PC-3 (cell line): ENCODE data around the gene MIS18BP1. TPM values are rescaled to one million over a fixed set of nuclear protein-coding genes. Genes with fewer than 3 reads are reported as not detected.

Source experiments
- ATAC-seq: fragments of 200-7000 bp; cut with Tn5 transposase; 2 replicates; pipeline ENCODE4 v1.9.1; 2020; ENCODE audit warnings: mild to moderate bottlenecking, moderate library complexity
- BruUV-seq: library from RNA; stranded (reverse); fragments of 400-500 nt; replicated peaks from 2 replicates; lab custom pipeline; 2021; lab: Mats Ljungman, UMichigan
- CTCF ChIA-PET: fragments of 300-600 bp; sonication (Branson Sonifier 250); formaldehyde crosslinking; loops from one replicate; lab custom pipeline; 2022; ENCODE audit warnings: antibody characterized with exemption; lab: Charles Lee
- POLR2A ChIA-PET: fragments of 300-600 bp; sonication (Branson Sonifier 250); formaldehyde crosslinking; loops from one replicate; lab custom pipeline; 2022; ENCODE audit warnings: antibody characterized with exemption; ENCODE audit not compliant: unreplicated experiment; lab: Charles Lee
- DNase-seq: peaks from one replicate; pipeline ENCODE4 v3.0.0-alpha.2; 2015
- H2AFZ ChIP-seq: fragments of 300-600 bp; sonication (generic); 2 replicates; pipeline ENCODE4 v1.6.0; 2016; ENCODE audit warnings: antibody characterized with exemption, low read length
- H3F3A ChIP-seq: fragments of 300-600 bp; sonication (generic); one replicate; pipeline ENCODE4 v1.6.0; 2017; ENCODE audit warnings: antibody characterized with exemption, low read length, control low read depth, mild to moderate bottlenecking; ENCODE audit not compliant: unreplicated experiment
- H3K27ac ChIP-seq: fragments of 300-600 bp; sonication (generic); 2 replicates; pipeline ENCODE4 v1.5.1; 2016; ENCODE audit warnings: mild to moderate bottlenecking, low read length
- H3K27me3 ChIP-seq: fragments of 300-600 bp; sonication (generic); 2 replicates; pipeline ENCODE4 v1.6.1; 2016; ENCODE audit warnings: low read length, mixed read lengths
- H3K36me3 ChIP-seq: fragments of 300-600 bp; sonication (generic); 2 replicates; pipeline ENCODE4 v1.6.1; 2016; ENCODE audit warnings: low read depth, mixed run types, low read length, mixed read lengths
- H3K4me1 ChIP-seq: fragments of 300-600 bp; sonication (generic); 2 replicates; pipeline ENCODE4 v1.5.1; 2016; ENCODE audit warnings: low read length; ENCODE audit not compliant: insufficient read depth
- H3K4me2 ChIP-seq: fragments of 300-600 bp; sonication (generic); 2 replicates; pipeline ENCODE4 v1.6.0; 2016; ENCODE audit warnings: low read length
- H3K4me3 ChIP-seq: fragments of 300-600 bp; sonication (generic); 2 replicates; pipeline ENCODE4 v1.5.1; 2016; ENCODE audit warnings: mild to moderate bottlenecking, low read length, mixed read lengths
- H3K79me2 ChIP-seq: fragments of 300-600 bp; sonication (generic); 2 replicates; pipeline ENCODE4 v1.6.1; 2017; ENCODE audit warnings: low read length, mixed read lengths
- H3K9ac ChIP-seq: fragments of 300-600 bp; sonication (generic); 2 replicates; pipeline ENCODE4 v1.6.0; 2016; ENCODE audit warnings: mild to moderate bottlenecking, low read length
- H3K9me2 ChIP-seq: fragments of 300-600 bp; sonication (generic); replicated peaks from 2 replicates; pipeline ENCODE4 v1.6.1; 2016; ENCODE audit warnings: mixed run types, low read length, mixed read lengths
- H3K9me3 ChIP-seq: fragments of 300-600 bp; sonication (generic); 2 replicates; pipeline ENCODE4 v1.6.1; 2016; ENCODE audit warnings: low read length, mixed read lengths
- H4K20me1 ChIP-seq: fragments of 300-600 bp; sonication (generic); 2 replicates; pipeline ENCODE4 v1.6.1; 2016; ENCODE audit warnings: low read length, mixed read lengths
- EZH2 ChIP-seq: fragments of 300-600 bp; sonication (generic); IDR thresholded peaks from one replicate; pipeline ENCODE4 v1.6.1; 2017; ENCODE audit warnings: antibody characterized with exemption, mild to moderate bottlenecking, low read length; ENCODE audit not compliant: unreplicated experiment
- EZH2phosphoT487 ChIP-seq: fragments of 300-600 bp; sonication (generic); IDR thresholded peaks from 2 replicates; pipeline ENCODE4 v1.6.1; 2018; ENCODE audit warnings: mild to moderate bottlenecking, antibody characterized with exemption, low read length, borderline replicate concordance
- intact Hi-C: fragments of 100-400 bp; cut with micrococcal nuclease; formaldehyde crosslinking; loops from 2 replicates; pipeline ENCODE4 v1.9.0; 2023
- total RNA-seq: library from RNA; depleted of rRNA; stranded (reverse); fragments of >200 nt; gene quantifications from 2 replicates; pipeline ENCODE4 v1.2.3, GENCODE V29; 2014; rRNA removed
- TF ChIP-seq, protein P1 (sequence below): fragments of 300-600 bp; sonication (generic); conservative IDR thresholded peaks from 2 replicates; pipeline ENCODE4 v1.5.1; 2017; ENCODE audit warnings: antibody characterized with exemption, low read depth, mild to moderate bottlenecking, low read length

The MIS18BP1 gene
- total RNA-seq, 1 experiment from 2014 or later = 42.3 TPM

DNA sequence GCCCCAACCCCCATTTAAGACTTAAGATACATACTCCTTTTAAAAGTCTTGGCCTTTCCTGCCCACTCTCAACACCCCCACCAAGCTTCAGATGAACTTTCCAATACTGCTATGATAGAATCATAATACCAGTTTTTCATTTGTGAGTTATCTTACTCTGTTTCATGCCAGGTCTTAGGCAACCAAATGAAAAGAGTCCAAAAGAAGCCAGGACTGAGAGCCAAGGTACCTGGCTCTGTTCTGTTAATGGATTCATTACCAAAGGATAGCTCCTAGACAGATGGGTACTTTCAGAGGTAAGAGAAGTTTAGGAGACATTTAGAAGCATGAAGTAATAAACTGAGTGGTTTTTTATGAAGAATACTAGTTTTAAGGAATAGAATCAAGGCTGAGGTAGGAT, 83.1 kb downstream of the MIS18BP1 start:
- Histone ChIP-seq H3K27me3 (no peaks in the 10 kb centered on the region), H4K20me1 (no peaks in the 10 kb centered on the region), H3K27ac (no peak overlapping the region), H3K36me3 (peaks cover 9% of the 10 kb centered on the region), H3K9me2 (no peaks in the 10 kb centered on the region), H3K9ac (no peak overlapping the region), H3K4me2 (no peak overlapping the region), H2AFZ (no peak overlapping the region), H3F3A (no peaks in the 10 kb centered on the region), H3K4me1 (no peaks in the 10 kb centered on the region), H3K4me3 (no peak overlapping the region), H3K9me3 (no peaks in the 10 kb centered on the region), H3K79me2 (no peaks in the 10 kb centered on the region)
- TF ChIP-seq EZH2phosphoT487 (no peak), EZH2 (no peak)
- TF ChIP-seq, protein P1, sequence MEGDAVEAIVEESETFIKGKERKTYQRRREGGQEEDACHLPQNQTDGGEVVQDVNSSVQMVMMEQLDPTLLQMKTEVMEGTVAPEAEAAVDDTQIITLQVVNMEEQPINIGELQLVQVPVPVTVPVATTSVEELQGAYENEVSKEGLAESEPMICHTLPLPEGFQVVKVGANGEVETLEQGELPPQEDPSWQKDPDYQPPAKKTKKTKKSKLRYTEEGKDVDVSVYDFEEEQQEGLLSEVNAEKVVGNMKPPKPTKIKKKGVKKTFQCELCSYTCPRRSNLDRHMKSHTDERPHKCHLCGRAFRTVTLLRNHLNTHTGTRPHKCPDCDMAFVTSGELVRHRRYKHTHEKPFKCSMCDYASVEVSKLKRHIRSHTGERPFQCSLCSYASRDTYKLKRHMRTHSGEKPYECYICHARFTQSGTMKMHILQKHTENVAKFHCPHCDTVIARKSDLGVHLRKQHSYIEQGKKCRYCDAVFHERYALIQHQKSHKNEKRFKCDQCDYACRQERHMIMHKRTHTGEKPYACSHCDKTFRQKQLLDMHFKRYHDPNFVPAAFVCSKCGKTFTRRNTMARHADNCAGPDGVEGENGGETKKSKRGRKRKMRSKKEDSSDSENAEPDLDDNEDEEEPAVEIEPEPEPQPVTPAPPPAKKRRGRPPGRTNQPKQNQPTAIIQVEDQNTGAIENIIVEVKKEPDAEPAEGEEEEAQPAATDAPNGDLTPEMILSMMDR = no peak
- CTCF ChIA-PET = no interaction called here
- DNase-seq (no peak), ATAC-seq (no peak)
- BruUV-seq = no TSS peak
- intact Hi-C loops = no loop called here
- POLR2A ChIA-PET = no interaction called here

DNA sequence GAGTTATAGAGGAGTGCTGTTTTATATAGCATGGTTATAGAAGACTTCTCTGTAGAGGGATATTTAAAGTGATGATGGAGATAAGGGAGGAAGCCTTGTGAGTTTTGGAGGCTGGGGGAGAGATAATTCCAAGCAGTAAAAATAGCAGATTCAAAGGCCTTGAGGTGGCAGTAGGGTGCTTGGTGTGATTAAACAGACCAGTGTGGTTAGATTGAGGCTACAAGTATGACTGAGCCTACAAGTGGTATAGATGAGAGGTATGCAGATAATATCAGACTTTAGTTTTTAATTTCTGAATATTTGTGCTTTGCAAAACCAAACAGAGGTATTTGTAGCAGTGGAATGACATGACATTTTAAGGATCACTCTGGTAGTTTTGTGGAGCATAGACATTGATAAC, 96.9 kb downstream of the MIS18BP1 start:
- H3K9me3 ChIP-seq = no peaks in the 10 kb centered on the region
- H2AFZ ChIP-seq = no peak overlapping the region
- H3K9me2 ChIP-seq = no peaks in the 10 kb centered on the region
- DNase-seq (no peak), ATAC-seq (0 out of 2 replicates have a peak, but pooled peaks have one; percentile 35)
- H3K4me1 ChIP-seq = no peaks in the 10 kb centered on the region
- TF ChIP-seq EZH2phosphoT487 (no peak), EZH2 (no peak)
- TF ChIP-seq, protein P1 = no peak
- no peak overlapping the region for H3K4me3 ChIP-seq
- BruUV-seq = no TSS peak
- no peaks in the 10 kb centered on the region for H3K79me2 ChIP-seq
- no peaks in the 10 kb centered on the region for H4K20me1 ChIP-seq
- no peaks in the 10 kb centered on the region for H3F3A ChIP-seq
- H3K4me2 ChIP-seq = no peak overlapping the region
- H3K36me3 ChIP-seq = no peaks in the 10 kb centered on the region; the same call in 1 of the 2 replicates
- no peak overlapping the region for H3K9ac ChIP-seq
- intact Hi-C loops = loop anchor here (5.0 kb wide), 1 partner anchor 111 kb away; no protein-coding TSS in a partner anchor
- CTCF ChIA-PET = no interaction called here
- no peak overlapping the region for H3K27ac ChIP-seq
- no peaks in the 10 kb centered on the region for H3K27me3 ChIP-seq
- POLR2A ChIA-PET = no interaction called here

Other genes with a start within 250 kb of the MIS18BP1 start
- 16.9 and 19.2 TPM in 2 replicates for gene PRPF39, start 169.1 kb downstream of the MIS18BP1 start, total RNA-seq
- 48.0 and 53.7 TPM in 2 replicates for gene FKBP3, start 118.7 kb downstream of the MIS18BP1 start, total RNA-seq
- 11.7 and 15.6 TPM in 2 replicates for gene FANCM, start 117.3 kb downstream of the MIS18BP1 start, total RNA-seq